ENCODE data around the gene CSHL1. TPM values are rescaled to one million over a fixed set of nuclear protein-coding genes. Genes with fewer than 3 reads are reported as not detected.
"Not testable (repeated sequence)": the region's sequence is repeated elsewhere in the genome, so short reads cannot be mapped to it uniquely, and the experiment has no call there.

Gene CSHL1
- total RNA-seq, 4 donors from 2014 or later = not detected

- H3K27me3 ChIP-seq = no peaks in the 10 kb centered on the region
- DNase-seq (ENCODE audit: low spot score in 2 of 2) = peak in 1 of 2 donors; percentile 70
- H3K4me3 ChIP-seq = no peak overlapping the region
- TF ChIP-seq POLR2AphosphoS5 (IDR thresholded peaks at IDR 0.05) = no peak
- peak; percentile 39 to 90 for TF ChIP-seq CTCF (IDR thresholded peaks at IDR 0.05)
- no peaks in the 10 kb centered on the region for H3K9me3 ChIP-seq
- 47% methylated on average over 6 of the region's 8 CpGs for WGBS
- no peak overlapping the region for H3K27ac ChIP-seq
- no peaks in the 10 kb centered on the region for H3K4me1 ChIP-seq
- H3K36me3 ChIP-seq = no peaks in the 10 kb centered on the region
Measured at GRCh38 chr17:63911657-63912100, 621 bp upstream of the CSHL1 start.

GRCh38 chr17:63910096-63910495 lies 962 bp downstream of the CSHL1 start:
- Histone ChIP-seq H3K36me3 (no peaks in the 10 kb centered on the region), H3K4me1 (no peaks in the 10 kb centered on the region), H3K27ac (no peak overlapping the region), H3K9me3 (no peaks in the 10 kb centered on the region), H3K4me3 (no peak overlapping the region), H3K27me3 (no peaks in the 10 kb centered on the region)
- WGBS = 80% methylated on average over 14 of the region's 14 CpGs
- no peak for TF ChIP-seq CTCF (IDR thresholded peaks at IDR 0.05)
- no peak for TF ChIP-seq POLR2A (IDR thresholded peaks at IDR 0.05)
- no peak for TF ChIP-seq EP300 (IDR thresholded peaks at IDR 0.05)
- no peak for TF ChIP-seq POLR2AphosphoS5 (IDR thresholded peaks at IDR 0.05)
- DNase-seq (ENCODE audit: low spot score in 2 of 2) = peak in 1 of 2 donors; percentile 44

- not testable (repeated sequence) for H3K27me3 ChIP-seq, H3K4me3 ChIP-seq, H3K36me3 ChIP-seq, H3K27ac ChIP-seq, H3K9me3 ChIP-seq, H3K4me1 ChIP-seq
- DNase-seq (ENCODE audit: low spot score in 2 of 2) = peak in 1 of 2 donors; percentile 32
- 85% methylated on average over 5 of the region's 10 CpGs for WGBS
Measured at GRCh38 chr17:63909586-63909985, 1.5 kb downstream of the CSHL1 start.

GRCh38 chr17:63907161-63907778 lies 3.8 kb downstream of the CSHL1 start:
- H3K4me1 ChIP-seq, H3K27ac ChIP-seq, H3K36me3 ChIP-seq, H3K27me3 ChIP-seq, H3K4me3 ChIP-seq, H3K9me3 ChIP-seq: not testable (repeated sequence)
- DNase-seq (ENCODE audit: low spot score in 2 of 2) = peak in 1 of 2 donors; percentile 39
- WGBS = 48% methylated on average over 12 of the region's 12 CpGs

- 89% methylated on average over 8 of the region's 8 CpGs for WGBS
- H3K36me3 ChIP-seq, H3K27ac ChIP-seq, H3K9me3 ChIP-seq, H3K4me1 ChIP-seq, H3K27me3 ChIP-seq, H3K4me3 ChIP-seq: not testable (repeated sequence)
- DNase-seq (ENCODE audit: low spot score in 2 of 2) = peak in 1 of 2 donors; percentile 32
Measured at GRCh38 chr17:63904796-63905195, 6.3 kb downstream of the CSHL1 start.

GRCh38 chr17:63903787-63904201 lies 7.3 kb downstream of the CSHL1 start:
- not testable (repeated sequence) for H3K36me3 ChIP-seq; H3K4me3 ChIP-seq; H3K27me3 ChIP-seq; H3K9me3 ChIP-seq; H3K27ac ChIP-seq; H3K4me1 ChIP-seq; DNase-seq (ENCODE audit: low spot score in 2 of 2)
- TF ChIP-seq CTCF (IDR thresholded peaks at IDR 0.05) = peak; percentile 11 to 33
- 39% methylated on average over 5 of the region's 5 CpGs for WGBS

GRCh38 chr17:63901971-63902370 lies 9.1 kb downstream of the CSHL1 start:
- H3K4me3 ChIP-seq, H3K4me1 ChIP-seq, H3K36me3 ChIP-seq, H3K9me3 ChIP-seq, H3K27ac ChIP-seq, H3K27me3 ChIP-seq: not testable (repeated sequence)
- WGBS = 68% methylated on average over 2 of the region's 2 CpGs
- DNase-seq (ENCODE audit: low spot score in 2 of 2) = peak in 1 of 2 donors; percentile 8

- H3K9me3 ChIP-seq; H3K4me3 ChIP-seq; H3K36me3 ChIP-seq; DNase-seq (ENCODE audit: low spot score in 2 of 2); H3K27ac ChIP-seq; H3K4me1 ChIP-seq; H3K27me3 ChIP-seq: not testable (repeated sequence)
- WGBS = 81% methylated on average over 5 of the region's 6 CpGs
Measured at GRCh38 chr17:63898899-63899798, 11.9 kb downstream of the CSHL1 start.

- DNase-seq (ENCODE audit: low spot score in 2 of 2) = peak in 1 of 2 donors; percentile 36
- not testable (repeated sequence) for H3K27ac ChIP-seq, H3K36me3 ChIP-seq, H3K9me3 ChIP-seq, H3K4me3 ChIP-seq, H3K27me3 ChIP-seq, H3K4me1 ChIP-seq
- WGBS = 88% methylated on average over 5 of the region's 14 CpGs
Measured at GRCh38 chr17:63896524-63897354, 14.3 kb downstream of the CSHL1 start, which contains the start of gene CSH1. Gene CSH1 (minus strand): TSS chr17:63896574. CDS start chr17:63896511, 63 bp downstream.

- not testable (repeated sequence) for H3K9me3 ChIP-seq; H3K27me3 ChIP-seq; H3K4me1 ChIP-seq; H3K27ac ChIP-seq; DNase-seq (ENCODE audit: low spot score in 2 of 2); H3K36me3 ChIP-seq; H3K4me3 ChIP-seq
- 87% methylated on average over 8 of the region's 10 CpGs for WGBS
Measured at GRCh38 chr17:63894821-63895220, 16.2 kb downstream of the CSHL1 start.

Data from suprapubic skin (tissue), 4 donors.